Cerebellar nuclear complex (tissue), 1 donor: ENCODE results near the gene ATG101.
"Not testable (repeated sequence)": the region's sequence is repeated elsewhere in the genome, so short reads cannot be mapped to it uniquely, and the experiment has no call there.

ENCODE experiments used
- DNase-seq, 2 experiments: peaks; one replicate each; lab custom pipeline; 2025; lab: John Stamatoyannopoulos, UW

The ATG101 gene

DNA sequence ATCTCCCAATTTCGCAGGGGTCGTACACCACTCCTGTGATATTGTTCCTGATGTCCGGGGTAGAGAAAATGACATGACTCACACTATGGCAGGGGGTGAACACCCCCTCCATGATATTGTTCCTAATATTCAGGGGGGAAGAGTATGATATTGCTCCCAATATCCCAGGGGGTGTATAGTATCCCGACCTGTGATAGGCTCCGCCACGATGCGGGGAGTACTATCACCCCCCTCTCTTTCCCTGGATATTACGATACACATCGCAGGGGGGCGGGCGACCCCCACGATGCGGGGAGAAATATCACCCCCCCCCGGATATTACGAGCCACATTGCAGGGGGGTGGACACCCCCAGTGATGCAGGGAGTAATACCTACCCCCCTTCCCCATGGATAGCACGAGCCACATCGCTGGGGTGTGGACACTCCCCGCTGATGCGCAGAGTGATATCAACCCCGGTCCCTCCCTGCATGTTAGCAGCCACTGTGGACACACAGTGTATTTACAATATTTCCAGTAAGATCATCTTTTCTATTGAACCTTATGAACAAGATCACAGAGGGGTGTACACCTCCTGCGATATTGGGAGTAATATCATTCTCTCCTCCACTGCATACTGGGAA is 27.4 kb downstream of the ATG101 start:
- no peak for DNase-seq

DNA sequence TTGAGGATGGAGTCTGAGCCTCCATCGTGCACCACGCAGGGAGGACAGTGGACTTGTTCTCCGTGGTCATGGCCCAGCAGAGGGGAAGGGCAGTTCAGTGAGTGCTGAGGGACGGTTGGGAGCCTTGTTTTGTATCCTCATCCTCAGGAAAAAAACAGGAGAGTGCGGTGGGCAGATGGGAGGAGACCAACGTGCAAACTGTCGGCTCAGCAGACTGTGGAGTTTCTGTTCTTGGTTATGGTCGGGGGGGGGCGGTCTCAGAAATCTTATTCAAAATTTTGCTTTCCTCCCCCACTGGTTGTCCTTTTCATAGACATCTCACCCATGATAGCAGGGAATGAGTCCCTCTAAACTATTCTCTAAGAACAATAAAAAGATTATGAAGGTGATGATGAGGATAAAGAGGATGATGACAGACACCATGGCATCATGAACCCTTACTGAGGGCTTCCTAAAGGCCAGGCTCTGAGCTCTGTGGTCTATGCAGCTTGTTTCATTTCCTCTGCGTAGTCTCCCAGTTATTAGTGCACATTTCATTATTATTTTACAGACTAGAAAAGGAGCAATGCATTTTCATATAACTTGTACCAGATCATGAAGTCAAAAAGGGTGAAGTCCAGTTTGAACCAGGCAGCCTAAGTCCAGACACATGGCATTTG is 34.8 kb downstream of the ATG101 start:
- not testable (repeated sequence) for DNase-seq

DNA sequence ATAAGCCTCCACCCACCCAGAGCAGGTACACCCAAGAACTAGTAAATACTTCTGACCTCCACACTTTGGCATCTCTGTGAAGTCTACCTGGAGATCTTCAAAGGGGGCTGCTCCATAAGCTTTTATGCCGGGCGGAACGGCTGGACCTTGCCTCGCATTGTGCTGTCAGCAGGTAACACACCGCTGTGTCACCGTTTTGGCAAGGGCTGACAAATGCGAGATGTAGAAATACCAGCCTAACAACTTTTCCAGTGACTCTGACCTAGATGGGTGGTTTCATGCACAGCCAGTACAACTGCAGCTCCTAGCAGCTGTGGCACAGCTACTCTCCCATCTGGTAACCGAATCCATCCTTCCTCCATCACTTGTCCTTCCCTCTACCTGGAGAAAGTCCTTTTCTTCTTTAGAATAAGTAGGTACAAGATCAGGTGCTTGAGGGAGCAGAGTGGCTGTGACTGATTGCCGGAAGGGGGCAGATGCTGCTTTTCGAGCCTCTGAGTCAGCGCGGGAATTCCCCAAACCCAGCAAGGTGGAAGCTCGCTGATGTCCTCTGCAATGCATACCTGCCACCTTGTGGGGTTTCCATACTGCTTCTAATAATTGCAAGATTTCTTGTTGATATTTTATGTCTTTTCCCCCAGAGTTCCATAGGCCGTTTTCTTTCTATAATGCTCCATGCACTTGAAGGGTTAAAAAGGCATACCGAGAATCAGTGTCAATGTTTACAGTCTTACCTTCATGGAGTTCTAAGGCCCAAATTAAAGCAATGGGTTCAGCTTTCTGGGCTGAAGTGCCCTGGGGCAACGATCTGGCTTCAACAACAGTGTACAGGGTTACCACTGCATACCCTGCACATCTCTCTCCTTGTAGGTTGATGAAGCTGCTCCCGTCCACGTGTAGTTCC is 46.7 kb downstream of the ATG101 start:
- DNase-seq, result not testable (repeated sequence)

DNA sequence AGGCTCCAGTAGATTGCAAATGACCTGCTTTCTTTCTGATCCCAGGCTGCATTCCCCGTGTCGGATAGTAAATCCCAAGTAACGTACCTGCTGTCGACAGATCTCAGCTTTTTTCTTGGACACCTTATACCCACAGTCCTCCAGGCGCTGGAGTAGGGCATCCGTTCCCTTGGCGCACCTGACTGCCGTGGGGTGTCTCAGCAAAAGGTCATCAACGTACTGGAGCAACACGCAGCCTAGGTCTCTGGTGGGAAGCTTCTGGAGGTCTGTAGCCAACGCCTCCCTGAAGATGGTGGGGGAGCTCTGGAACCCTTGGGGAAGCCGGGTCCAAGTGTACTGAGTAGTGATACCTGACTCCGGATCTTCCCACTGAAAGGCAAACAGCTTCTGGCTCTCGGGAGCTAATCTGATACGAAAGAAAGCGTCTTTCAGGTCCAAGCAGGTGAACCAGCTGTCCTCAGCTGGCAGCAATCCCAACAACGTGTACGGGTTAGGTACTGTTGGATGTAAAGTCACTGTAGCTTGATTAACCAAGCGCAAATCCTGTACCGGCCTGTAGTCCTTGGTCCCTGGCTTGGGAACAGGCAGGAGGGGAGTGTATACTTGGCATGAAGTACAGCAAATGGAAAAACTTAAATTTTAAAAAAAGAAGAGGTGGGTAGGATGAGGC is 48.2 kb downstream of the ATG101 start:
- not testable (repeated sequence) for DNase-seq

DNA sequence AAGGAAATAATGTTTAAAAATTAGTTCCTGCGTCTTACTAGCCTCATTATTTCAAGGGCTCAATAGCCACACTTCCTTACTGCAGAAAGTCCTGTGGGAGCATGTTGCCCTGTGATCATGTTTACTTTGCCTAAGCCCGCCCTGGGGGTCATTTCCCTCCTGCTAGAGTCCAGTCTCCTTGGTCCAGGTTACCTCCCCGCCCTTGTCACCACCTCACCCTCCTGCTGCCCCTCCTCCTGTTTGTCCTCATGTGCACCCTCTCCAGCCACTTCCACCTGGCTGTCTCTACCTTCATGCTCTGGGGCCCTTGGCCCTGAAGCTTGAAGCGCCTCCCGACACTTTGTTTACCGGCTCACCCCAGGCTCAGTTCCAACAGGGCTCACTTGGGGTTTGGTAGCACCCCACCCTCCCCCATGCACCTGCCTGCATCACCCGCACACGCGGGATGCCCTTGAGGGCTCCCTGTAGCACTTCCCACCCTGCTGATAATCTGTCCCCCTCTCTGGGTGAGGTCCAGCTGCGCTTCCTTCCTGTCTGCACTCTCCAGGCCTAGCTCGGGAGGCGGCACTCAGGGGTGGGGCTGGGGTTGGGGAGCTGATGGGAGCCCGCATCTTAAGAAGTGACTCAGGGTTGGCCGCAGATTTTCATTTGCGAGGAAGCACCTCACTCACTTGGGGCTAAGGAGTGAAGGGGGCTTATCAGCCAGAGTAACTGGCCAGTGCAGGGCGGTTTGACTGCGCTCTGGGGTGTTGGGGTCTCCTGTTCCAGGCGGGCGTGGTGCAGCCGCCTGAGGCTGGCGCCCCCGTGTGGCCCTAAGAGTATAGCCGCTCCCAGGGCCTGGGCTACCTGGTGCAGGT is 49.8 kb downstream of the ATG101 start:
- no peak for DNase-seq

DNA sequence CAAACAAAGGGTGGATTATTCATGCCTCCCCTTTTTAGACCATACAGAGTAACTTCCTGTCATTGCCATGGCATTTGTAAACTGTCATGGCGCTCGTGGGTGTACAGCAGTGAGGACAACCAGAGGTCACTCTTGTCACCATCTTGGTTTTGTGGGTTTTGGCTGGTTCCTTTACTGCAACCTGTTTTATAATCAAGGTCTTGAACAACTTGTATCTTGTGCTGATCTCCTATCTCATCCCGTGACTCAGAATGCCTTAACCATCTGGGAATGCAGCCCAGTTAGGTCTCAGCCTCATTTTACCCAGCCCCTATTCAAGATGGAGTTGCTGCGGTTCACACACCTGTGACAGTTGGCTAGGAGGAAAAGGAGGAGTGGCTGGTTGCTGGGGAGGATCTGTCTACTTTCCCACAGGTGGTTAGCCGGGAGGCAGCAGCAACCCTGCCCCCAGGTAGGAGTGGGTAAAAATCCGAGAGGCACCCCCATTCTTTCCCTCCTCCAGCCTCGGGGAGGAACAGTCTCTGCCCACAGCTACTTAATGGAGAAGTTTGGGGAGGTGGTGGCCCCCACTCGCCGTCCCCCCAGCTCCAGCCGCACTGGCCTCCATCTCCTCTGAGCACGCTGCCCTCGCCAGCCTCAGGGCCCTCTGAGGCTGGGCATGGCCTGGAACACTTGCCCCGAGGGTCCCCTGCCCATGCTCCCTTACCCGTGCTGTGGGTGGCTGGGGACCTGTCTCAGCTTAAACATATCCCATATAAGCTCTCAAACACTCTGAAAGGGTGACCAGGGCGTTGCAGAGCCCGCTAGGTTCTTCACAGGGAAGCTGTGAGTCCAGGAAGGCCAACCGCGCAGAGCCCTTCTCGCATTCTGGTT is 51.4 kb downstream of the ATG101 start:
- DNase-seq, result no peak

DNA sequence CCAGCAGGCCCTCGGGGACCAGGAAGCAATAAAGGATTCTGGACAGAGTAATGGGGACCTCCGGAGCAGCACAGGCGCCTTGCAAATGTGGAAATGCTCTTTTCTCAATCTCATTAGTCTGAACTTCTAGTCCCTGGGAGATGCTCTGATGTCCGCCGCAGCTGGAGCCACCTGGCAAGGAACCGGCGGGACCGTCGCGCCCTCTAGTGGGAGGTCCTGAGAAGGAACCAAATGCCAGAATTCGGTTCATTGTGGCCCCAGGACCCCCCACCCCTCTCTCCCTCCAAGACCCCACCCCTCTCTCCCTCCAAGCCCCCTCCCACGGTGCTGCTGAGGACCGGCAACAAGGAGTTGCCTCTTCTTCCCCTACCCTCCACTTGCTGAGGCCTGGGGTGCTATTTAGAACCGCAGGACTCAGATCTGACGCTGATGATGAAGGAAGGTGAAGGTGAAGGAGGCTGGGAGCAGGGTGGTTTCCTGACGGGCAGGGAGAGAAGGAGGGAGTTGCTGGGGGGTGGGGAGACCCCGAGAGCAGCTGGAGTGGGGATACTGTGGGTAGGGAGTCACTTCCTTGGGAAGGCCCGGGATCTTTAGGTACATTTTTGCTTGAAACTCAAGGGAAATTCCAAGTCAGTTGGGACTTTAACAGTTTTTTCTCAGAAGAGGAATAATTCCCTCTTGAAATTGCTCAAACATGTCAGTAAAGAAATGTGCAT is 52.2 kb downstream of the ATG101 start:
- DNase-seq, result no peak

DNA sequence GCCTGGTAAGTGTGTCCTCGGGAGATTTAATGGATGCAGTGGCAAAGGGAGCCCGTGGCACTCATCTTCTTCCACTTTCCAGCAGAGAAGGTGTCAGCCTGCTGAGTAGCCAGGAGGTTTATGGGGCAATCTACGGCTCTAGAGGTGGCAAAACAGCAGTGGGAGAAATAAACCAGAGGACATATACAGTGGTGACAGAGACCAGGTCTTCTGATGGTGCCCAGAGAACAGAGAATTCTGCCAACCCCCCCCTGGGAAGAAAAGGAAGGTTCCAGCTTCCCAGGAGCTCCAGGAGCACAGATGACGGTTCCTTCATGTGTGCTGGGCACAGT is 52.7 kb downstream of the ATG101 start:
- DNase-seq, result no peak

DNA sequence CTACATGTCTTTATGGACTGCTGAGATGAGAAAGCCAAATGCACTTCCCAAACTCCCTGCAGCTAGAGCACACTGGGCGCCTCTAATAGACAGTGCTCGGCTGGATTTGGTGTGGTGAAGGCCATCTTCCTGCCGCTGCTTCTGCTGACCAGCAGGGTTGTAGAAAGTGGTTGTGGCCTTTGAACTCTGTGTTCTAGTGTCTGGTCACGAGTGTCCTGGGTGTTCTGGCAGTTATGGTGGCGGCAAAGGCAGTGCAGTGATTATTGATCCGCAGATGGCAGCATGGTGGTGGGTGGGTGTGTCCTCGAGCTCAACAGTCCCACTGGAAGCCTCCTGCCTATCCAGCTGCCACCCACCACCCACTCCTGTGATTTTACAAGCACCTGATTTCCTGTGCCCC is 53.1 kb downstream of the ATG101 start:
- DNase-seq, result no peak

DNA sequence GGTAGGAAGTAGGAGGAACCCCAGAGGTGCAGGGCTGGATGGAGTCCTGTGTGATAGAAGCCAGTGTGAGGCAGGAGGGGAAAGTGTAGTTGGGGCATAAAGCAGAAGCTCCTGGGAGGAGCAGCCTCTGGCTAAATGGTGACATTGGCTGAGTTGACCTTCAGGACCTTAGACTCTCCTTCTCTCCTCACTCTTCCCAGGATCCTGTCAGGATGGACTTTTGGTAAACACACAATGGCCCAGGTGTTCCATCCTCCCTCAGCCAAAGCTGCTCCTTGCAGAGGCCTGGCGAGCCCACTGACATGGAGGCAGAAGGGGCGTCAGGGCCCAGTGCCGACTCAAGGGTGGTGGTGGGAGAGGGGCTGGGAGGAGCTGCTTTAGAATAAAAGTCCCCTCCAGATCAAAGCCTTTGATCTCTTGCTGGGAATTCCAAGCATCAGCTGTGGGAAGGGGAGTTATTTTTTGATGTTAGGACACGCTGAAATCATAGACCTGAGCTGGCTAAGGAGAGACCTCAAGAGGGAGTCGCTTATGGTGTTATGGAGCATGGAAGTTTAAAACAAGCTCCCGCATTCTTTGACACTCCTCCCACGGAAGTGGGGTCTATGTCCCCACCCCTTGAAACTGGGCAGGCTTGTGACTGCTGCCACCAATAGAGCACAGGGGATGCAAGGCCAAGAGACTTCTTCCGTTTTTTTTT is 53.9 kb downstream of the ATG101 start:
- DNase-seq, result no peak

DNA sequence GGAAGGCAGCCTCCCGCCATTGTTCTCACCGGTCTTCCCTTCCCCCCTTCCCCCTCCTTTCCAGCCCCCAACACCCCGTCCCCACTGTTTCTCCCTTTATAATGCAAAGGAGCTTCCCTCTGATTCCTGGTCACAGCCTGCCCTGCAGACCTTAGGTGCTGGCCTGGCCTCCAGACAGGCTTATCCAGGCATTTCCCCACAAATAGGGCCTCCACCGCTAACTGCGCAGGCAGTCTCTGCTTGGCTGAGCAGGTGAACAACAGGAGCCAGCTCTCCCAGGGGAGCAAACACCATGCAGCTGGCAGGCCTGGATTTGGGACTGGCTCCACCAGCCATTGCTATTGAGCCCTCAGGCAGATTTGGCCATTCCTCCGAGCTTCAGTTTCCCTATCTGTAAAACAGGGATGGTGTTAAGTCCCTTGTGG is 55.7 kb downstream of the ATG101 start:
- no peak for DNase-seq

DNA sequence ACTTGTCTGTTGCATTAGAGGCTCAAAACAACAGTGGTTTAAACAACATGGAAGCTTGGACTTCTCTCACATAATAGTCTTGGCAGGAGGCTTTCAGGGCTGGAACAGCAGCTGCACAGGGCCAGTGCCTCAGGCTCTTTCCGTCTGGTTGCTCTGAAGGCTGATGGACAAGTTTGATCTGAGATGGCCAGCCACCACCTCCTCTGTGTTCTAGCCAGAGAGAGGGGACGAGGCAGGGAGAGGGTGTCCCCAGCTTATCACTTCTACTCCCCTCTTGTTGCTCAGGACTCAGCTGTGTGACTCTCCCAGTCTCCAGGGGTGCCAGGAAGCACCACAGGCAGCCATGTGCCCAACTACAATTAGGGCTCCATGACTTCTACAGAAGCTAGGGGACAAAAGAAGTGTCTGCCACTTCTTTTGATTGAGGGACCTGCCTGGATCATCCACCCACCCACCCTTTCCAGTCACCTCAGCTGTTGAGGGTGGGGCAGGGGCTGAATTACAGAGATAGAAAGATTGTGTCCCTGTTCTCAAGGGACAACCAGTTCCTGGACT is 56.3 kb downstream of the ATG101 start:
- no peak for DNase-seq
